Right lobe of liver (tissue), 4 donors: ENCODE data around the gene MOB3B.

Experiments
- CTCF ChIP-seq, 4 donors: fragments of 200-600 bp in 3 of 4; fragments of 450-650 bp in 1 of 4; IDR thresholded peaks; one replicate each; pipeline versions ENCODE4 v1.5.1 to v1.8.0; 2016 to 2022; ENCODE audit warnings: antibody characterized with exemption in 4 of 4, mild to moderate bottlenecking in 2 of 4
- POLR2A ChIP-seq: fragments of 450-650 bp; IDR thresholded peaks from one replicate; pipeline ENCODE4 v1.6.1; 2017; ENCODE audit warnings: antibody characterized with exemption, mild to moderate bottlenecking
- donor health status: DM: no; HTN: no; CAD: no.
- donor health status: DM: no; HTN: no; CAD: no.
- donor health status: DM: no; HTN: yes; CAD: no.

DNA sequence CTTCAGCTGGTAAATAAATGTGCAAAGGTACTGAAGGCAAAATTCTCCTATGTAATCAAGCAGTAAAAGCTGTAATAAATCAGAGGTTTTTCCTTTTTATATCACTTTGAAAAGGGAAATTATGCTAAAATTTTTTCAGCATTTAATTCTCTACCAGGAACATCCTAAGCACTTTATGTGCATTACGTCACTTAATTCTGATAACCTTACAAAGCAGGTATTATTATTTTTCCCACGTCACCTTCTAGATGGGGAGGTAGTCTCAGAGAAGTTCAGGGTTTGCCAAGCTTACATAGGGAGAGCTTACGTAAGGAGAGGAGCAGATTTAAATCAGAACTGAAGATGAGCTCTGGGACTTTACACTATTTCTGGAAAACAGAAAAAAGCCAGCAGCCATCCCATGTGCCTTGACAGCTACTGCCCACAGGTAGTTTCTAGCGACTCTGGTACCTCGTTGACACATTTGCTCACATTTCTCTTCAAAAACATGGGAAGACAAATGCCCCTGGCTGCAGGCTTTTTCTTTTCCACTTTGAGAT lies 84.5 kb downstream of the MOB3B start:
- no peak for TF ChIP-seq CTCF (IDR thresholded peaks at IDR 0.05)
- TF ChIP-seq POLR2A, result no peak
